Stimulated activated naive B cell treated with anti-CD40 and anti-IgM and Interleukin-4, amounts not matched to agents 10 μg/mL and 1 μg/mL and 100 μg/mL, for 72 hours (primary cell): ENCODE data around the gene CCDC182.
A peak's percentile ranks its signal among the peaks of the same experiment; 100 is the strongest.

Experiments
- ATAC-seq, 2 donors: fragments of 150-1000 bp; cut with Tn5 transposase; replicated peaks; 2 replicates each; pipeline ENCODE4 v1.10.0; 2021; ENCODE audit warnings: moderate library complexity in 1 of 2
- DNase-seq: peaks from one replicate; pipeline ENCODE4 v3.0.0; 2021
- H3K27ac Mint-ChIP-seq: one replicate; pipeline ENCODE4 v1.8.0; 2022; ENCODE audit warnings: mild to moderate bottlenecking, mixed read lengths
- H3K27me3 Mint-ChIP-seq, 2 donors: one replicate each; pipeline ENCODE4 v1.8.0; 2022; ENCODE audit warnings: mixed read lengths in 2 of 2
- H3K36me3 Mint-ChIP-seq, 2 donors: one replicate each; pipeline ENCODE4 v1.8.0; 2022; ENCODE audit warnings: mixed read lengths in 2 of 2, mild to moderate bottlenecking in 1 of 2
- H3K4me1 Mint-ChIP-seq, 2 donors: one replicate each; pipeline ENCODE4 v1.8.0; 2022; ENCODE audit warnings: mixed read lengths in 2 of 2, mild to moderate bottlenecking in 1 of 2
- H3K4me3 Mint-ChIP-seq, 2 donors: one replicate each; pipeline ENCODE4 v1.8.0; 2022; ENCODE audit warnings: mild to moderate bottlenecking in 2 of 2, mixed read lengths in 2 of 2, moderate library complexity in 1 of 2
- H3K9me3 Mint-ChIP-seq, 2 donors: one replicate each; pipeline ENCODE4 v1.8.0; 2022; ENCODE audit warnings: mixed read lengths in 2 of 2, mild to moderate bottlenecking in 1 of 2

Gene CCDC182

DNA sequence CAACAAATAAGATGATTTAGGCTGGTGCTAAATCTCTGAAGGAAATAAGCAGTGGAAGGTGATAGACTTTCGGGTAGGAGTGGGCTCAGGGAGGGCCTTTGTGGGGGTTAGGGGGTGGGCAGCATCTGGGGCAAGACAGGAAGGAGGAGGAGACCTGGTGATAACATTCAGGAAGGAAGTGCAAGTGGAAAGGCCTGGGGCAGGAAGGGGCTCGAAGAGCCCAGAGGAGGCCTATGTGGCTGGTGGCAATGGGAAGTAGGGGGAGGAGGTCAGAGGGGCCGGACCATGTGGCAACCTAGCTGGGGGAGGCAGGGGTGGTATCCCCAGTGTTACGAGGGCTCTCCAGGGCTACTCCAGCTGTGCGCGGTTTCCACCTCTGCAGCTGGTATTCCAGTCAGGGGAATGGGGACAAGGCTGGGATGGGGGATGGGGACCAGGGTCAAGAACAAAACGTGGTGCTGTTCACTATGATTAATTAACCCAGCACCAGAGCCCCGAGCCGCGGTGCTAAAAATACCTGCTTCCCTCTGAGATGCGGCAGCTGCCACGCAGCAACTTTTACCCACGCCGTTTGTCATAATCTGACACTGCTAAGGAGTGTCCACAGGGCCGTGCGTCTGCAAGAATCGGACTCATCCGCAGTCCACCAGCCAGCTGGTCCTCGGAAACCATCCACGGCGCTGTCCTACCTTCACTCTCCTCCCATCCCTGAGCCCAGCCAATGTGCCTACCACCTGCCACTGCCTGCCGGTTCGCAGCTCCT lies 5.2 kb upstream of the CCDC182 start:
- Mint-ChIP-seq H3K4me1 (peaks cover 4 to 5% of the 10 kb centered on the region in 2 donors), H3K27ac (no peak overlapping the region), H3K9me3 (no peaks in the 10 kb centered on the region), H3K27me3 (peaks cover 0 to 7% of the 10 kb centered on the region in 2 donors), H3K4me3 (no peak overlapping the region), H3K36me3 (no peaks in the 10 kb centered on the region)
- ATAC-seq (no peak), DNase-seq (no peak)

- no peak for ATAC-seq
- no peaks in the 10 kb centered on the region for H3K36me3 Mint-ChIP-seq
- DNase-seq = no peak
- no peak overlapping the region for H3K27ac Mint-ChIP-seq
- no peaks in the 10 kb centered on the region for H3K9me3 Mint-ChIP-seq
- H3K4me3 Mint-ChIP-seq = no peak overlapping the region
- H3K4me1 Mint-ChIP-seq = peaks cover 6 to 9% of the 10 kb centered on the region in 2 donors
- H3K27me3 Mint-ChIP-seq = peaks cover 0 to 7% of the 10 kb centered on the region in 2 donors
Observed at GRCh38 chr17:57749701-57750100, 4.6 kb upstream of the CCDC182 start.

- ATAC-seq (peak; percentile 77 to 79), DNase-seq (peak; percentile 19)
- Mint-ChIP-seq H3K27me3 (peaks cover 0 to 7% of the 10 kb centered on the region in 2 donors), H3K36me3 (no peaks in the 10 kb centered on the region), H3K4me1 (peaks cover 15% of the 10 kb centered on the region in 2 donors), H3K27ac (peak overlapping the region; percentile 37), H3K4me3 (no peak overlapping the region), H3K9me3 (no peaks in the 10 kb centered on the region)
Observed at GRCh38 chr17:57747221-57748017, 2.3 kb upstream of the CCDC182 start.

DNA sequence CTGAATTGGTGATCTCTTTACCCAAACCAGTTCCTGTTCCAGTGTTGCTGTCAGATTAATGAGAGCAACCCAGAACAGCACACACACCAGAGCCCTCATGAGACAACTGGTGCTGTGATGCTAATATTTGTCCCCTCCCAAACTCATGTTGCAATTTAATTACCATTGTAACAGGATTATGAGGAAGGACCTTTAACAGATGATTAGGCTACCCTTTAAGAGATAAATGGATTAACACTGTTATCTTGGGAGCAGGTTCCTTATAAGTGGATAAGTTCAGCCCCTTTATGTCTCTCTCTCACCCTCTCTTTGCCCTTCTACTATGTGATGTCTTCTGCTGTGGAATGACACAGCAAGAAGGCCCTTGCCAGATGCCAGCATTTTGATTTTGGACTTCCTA lies 1.1 kb upstream of the CCDC182 start:
- H3K9me3 Mint-ChIP-seq = no peaks in the 10 kb centered on the region
- H3K27ac Mint-ChIP-seq = no peak overlapping the region
- peaks cover 0 to 10% of the 10 kb centered on the region in 2 donors for H3K27me3 Mint-ChIP-seq
- no peak overlapping the region for H3K4me3 Mint-ChIP-seq
- DNase-seq (no peak), ATAC-seq (no peak)
- H3K36me3 Mint-ChIP-seq = no peaks in the 10 kb centered on the region
- H3K4me1 Mint-ChIP-seq = peaks cover 15% of the 10 kb centered on the region in 2 donors

GRCh38 chr17:57744195-57745170 lies 616 bp downstream of the CCDC182 start:
- no peak overlapping the region for H3K4me3 Mint-ChIP-seq
- peaks cover 15 to 22% of the 10 kb centered on the region in 2 donors for H3K4me1 Mint-ChIP-seq
- H3K27me3 Mint-ChIP-seq = peaks cover 0 to 7% of the 10 kb centered on the region in 2 donors
- DNase-seq (no peak), ATAC-seq (peak; percentile 48 to 56)
- H3K27ac Mint-ChIP-seq = no peak overlapping the region
- no peaks in the 10 kb centered on the region for H3K36me3 Mint-ChIP-seq
- no peaks in the 10 kb centered on the region for H3K9me3 Mint-ChIP-seq

- ATAC-seq (no peak), DNase-seq (no peak)
- H3K4me3 Mint-ChIP-seq = no peak overlapping the region
- H3K27me3 Mint-ChIP-seq = peaks cover 0 to 6% of the 10 kb centered on the region in 2 donors
- H3K9me3 Mint-ChIP-seq = no peaks in the 10 kb centered on the region
- peaks cover 12 to 20% of the 10 kb centered on the region in 2 donors for H3K4me1 Mint-ChIP-seq
- H3K36me3 Mint-ChIP-seq = no peaks in the 10 kb centered on the region
- no peak overlapping the region for H3K27ac Mint-ChIP-seq
Observed at GRCh38 chr17:57740235-57740528, 4.9 kb downstream of the CCDC182 start.

GRCh38 chr17:57739402-57740234 lies 5.5 kb downstream of the CCDC182 start:
- peak; percentile 75 to 85 for ATAC-seq
- Mint-ChIP-seq H3K4me3 (no peak overlapping the region), H3K4me1 (peaks cover 15 to 20% of the 10 kb centered on the region in 2 donors), H3K36me3 (no peaks in the 10 kb centered on the region), H3K27me3 (peaks cover 0 to 6% of the 10 kb centered on the region in 2 donors), H3K27ac (no peak overlapping the region), H3K9me3 (no peaks in the 10 kb centered on the region)
- no peak for DNase-seq

DNA sequence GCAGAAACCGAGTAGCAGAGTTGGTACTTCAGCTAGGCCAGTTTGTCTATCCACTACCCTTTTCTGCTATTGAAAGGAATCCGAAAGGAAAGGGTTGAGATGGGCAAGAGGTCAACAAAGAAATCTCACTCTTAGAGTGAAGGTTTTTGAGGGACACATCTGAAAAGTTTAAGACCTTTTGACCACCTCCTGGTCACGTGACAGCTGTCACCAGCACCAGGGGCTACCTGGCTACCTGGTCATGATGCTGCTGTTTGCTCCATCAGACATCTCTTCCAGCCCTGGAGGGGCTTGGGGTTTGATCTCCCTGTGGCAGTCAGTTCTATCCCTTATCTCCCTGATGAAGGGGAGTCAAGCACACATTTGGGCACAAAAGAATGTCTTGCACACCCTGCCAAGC lies 7.6 kb downstream of the CCDC182 start:
- DNase-seq (no peak), ATAC-seq (no peak)
- no peaks in the 10 kb centered on the region for H3K9me3 Mint-ChIP-seq
- peaks cover 0 to 6% of the 10 kb centered on the region in 2 donors for H3K27me3 Mint-ChIP-seq
- H3K27ac Mint-ChIP-seq = no peak overlapping the region
- H3K36me3 Mint-ChIP-seq = no peaks in the 10 kb centered on the region
- H3K4me1 Mint-ChIP-seq = peaks cover 10 to 15% of the 10 kb centered on the region in 2 donors
- no peak overlapping the region for H3K4me3 Mint-ChIP-seq

DNA sequence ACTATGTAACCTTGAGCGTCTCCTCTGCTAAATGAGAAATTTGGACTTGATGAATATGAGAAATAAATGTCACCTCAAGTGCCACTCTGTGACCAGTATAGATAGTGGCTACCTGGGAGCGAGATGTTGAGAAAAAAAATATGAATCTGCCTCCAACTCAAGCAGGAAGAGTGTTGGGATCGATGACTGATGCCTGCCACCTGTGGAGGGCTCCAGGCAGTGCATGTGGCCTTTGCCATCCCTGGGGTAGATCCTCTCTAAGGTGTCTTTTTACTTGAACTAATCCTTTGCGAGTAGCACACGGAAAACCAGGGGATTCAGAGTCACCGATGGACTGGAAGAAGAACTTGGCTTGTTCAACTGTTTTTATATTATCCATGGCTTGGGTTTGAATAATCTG lies 9.4 kb downstream of the CCDC182 start:
- Mint-ChIP-seq H3K4me1 (peaks cover 10 to 15% of the 10 kb centered on the region in 2 donors), H3K4me3 (no peak overlapping the region), H3K36me3 (no peaks in the 10 kb centered on the region), H3K27me3 (no peaks in the 10 kb centered on the region), H3K27ac (no peak overlapping the region), H3K9me3 (no peaks in the 10 kb centered on the region)
- peak in 1 of 2 donors; percentile 29 for ATAC-seq
- no peak for DNase-seq

DNA sequence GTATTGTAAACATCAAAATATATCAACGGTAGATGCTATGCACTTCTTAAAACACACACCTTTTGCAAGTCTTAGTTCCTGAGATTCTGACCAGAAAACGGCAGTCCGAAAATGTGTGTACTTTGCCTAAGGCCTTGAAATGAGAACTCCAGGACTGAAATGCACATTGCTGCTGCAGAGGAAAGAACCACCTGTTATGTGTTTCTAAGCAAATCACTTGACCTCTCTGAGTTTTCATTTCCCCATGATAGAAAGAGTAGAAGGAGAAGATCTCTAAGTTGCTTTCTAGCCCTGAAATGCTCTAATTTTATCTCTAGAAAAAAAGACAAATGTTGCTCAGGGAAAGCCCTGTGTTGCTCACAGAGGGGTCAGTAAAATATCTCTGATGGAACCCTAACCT lies 9.9 kb downstream of the CCDC182 start:
- peak in 1 of 2 donors; percentile 38 for ATAC-seq
- Mint-ChIP-seq H3K27me3 (no peaks in the 10 kb centered on the region), H3K27ac (peak overlapping the region; percentile 14)

GRCh38 chr17:57733085-57733484 lies 12.0 kb downstream of the CCDC182 start:
- H3K4me1 Mint-ChIP-seq = peaks cover 16 to 21% of the 10 kb centered on the region in 2 donors
- ATAC-seq (no peak), DNase-seq (no peak)
- no peak overlapping the region for H3K4me3 Mint-ChIP-seq
- no peak overlapping the region for H3K27ac Mint-ChIP-seq
- H3K9me3 Mint-ChIP-seq = no peaks in the 10 kb centered on the region
- H3K36me3 Mint-ChIP-seq = no peaks in the 10 kb centered on the region
- no peaks in the 10 kb centered on the region for H3K27me3 Mint-ChIP-seq

More for the DNA sequence above, 9.9 kb downstream of the CCDC182 start:
- no peaks in the 10 kb centered on the region for H3K9me3 Mint-ChIP-seq
- no peaks in the 10 kb centered on the region for H3K36me3 Mint-ChIP-seq
- DNase-seq = no peak
- H3K4me1 Mint-ChIP-seq = peaks cover 14 to 17% of the 10 kb centered on the region in 2 donors
- H3K4me3 Mint-ChIP-seq = no peak overlapping the region

DNA sequence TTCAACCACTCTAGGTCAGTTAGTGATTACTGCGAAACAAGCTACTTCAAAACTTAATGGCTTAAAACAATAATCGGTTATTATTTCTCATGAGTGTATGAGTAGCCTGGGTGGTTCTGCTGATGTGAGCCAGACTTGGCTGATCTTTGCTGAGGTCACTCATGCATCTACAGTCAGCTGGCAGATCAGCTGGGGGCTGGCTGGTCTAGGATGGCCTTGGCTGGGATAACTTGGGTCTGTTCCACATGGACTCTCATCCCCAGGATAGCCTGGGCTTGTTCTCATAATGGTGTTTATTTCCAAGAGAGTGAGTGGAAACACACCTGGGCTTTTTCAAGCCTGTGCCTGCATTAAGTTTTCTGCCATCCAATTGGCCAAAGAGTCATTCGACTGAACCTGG lies 13.0 kb downstream of the CCDC182 start:
- Mint-ChIP-seq H3K4me1 (peaks cover 16 to 21% of the 10 kb centered on the region in 2 donors), H3K4me3 (no peak overlapping the region), H3K27ac (no peak overlapping the region), H3K27me3 (no peaks in the 10 kb centered on the region), H3K9me3 (no peaks in the 10 kb centered on the region), H3K36me3 (no peaks in the 10 kb centered on the region)
- DNase-seq (no peak), ATAC-seq (no peak)

DNA sequence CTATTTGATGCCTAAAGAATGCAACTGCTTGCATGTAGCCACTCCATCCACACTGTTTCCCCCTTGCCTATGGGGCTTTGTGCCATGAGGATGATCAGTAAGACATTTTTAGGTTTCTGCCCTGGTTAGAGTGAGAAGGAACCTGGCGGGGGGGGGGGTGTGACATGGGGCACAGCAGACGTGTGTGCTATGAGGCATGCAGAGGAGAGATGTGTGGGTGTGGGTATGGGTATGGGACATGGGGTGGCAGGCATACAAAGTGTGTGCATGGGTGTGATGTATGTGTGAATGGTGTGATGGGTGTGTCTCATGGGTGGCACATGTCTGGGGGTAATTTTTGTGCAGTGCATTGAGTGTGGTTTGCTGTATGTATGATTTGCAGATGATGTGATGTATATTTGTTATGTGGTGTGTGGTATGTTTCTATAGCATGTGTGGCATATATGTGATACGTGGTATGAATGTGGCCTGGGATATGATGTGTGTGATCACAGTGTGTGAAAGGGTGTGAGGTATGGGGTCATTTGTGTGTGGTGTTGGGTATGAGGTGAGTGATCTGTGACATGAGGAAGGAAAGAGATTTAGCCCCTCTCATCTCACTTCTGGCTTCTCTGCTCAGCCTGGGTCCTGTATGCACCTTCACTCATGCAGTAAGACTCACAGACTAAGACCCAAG lies 14.9 kb downstream of the CCDC182 start:
- ATAC-seq = peak; percentile 44 to 59
- Mint-ChIP-seq H3K27ac (no peak overlapping the region), H3K9me3 (no peaks in the 10 kb centered on the region), H3K27me3 (peaks cover 9 to 11% of the 10 kb centered on the region in 2 donors), H3K36me3 (no peaks in the 10 kb centered on the region), H3K4me1 (peaks cover 19 to 36% of the 10 kb centered on the region in 2 donors), H3K4me3 (no peak overlapping the region)
- no peak for DNase-seq
